NB4 (cell line): ENCODE results near the gene ZNF81.

Experiments
- POLR2A ChIP-seq: IDR thresholded peaks from 2 replicates; pipeline ENCODE4 v1.6.1; 2011; ENCODE audit warnings: mild to moderate bottlenecking; ENCODE audit not compliant: insufficient read length; ENCODE audit errors: extremely low read depth
- TF ChIP-seq, protein P1 (sequence below): IDR thresholded peaks from one replicate; pipeline ENCODE4 v1.5.1; 2012; ENCODE audit warnings: low read depth, low read length

DNA sequence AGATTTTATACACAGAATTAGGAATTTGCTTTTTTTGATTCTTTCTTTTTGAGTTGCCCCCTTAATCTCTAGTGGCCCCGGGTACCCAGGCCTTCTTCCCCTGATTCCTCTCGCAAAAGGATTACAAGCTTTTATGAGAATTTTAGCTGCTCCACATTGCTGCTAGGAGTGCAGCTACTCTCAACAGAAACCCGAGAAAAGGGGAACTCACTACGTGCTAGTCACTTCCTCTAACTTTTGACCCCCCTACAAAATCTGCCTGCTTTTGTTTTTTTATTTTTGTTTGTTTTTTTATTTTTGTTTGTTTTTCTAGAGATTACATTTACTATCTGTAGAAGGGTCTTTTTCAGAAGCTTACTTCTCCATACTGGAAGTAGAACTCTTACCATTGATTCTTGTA lies 64.1 kb downstream of the ZNF81 start:
- TF ChIP-seq POLR2A, result no peak
- TF ChIP-seq, protein P1, sequence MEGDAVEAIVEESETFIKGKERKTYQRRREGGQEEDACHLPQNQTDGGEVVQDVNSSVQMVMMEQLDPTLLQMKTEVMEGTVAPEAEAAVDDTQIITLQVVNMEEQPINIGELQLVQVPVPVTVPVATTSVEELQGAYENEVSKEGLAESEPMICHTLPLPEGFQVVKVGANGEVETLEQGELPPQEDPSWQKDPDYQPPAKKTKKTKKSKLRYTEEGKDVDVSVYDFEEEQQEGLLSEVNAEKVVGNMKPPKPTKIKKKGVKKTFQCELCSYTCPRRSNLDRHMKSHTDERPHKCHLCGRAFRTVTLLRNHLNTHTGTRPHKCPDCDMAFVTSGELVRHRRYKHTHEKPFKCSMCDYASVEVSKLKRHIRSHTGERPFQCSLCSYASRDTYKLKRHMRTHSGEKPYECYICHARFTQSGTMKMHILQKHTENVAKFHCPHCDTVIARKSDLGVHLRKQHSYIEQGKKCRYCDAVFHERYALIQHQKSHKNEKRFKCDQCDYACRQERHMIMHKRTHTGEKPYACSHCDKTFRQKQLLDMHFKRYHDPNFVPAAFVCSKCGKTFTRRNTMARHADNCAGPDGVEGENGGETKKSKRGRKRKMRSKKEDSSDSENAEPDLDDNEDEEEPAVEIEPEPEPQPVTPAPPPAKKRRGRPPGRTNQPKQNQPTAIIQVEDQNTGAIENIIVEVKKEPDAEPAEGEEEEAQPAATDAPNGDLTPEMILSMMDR, result no peak
